T-helper 2 cell treated with Interferon-gamma antibody and Interleukin-4, amounts not matched to agents 100 ng/mL and 5 ng/mL, for 36 hours (primary cell): ENCODE measurements around the gene ZNF582. TPM values are rescaled to one million over a fixed set of nuclear protein-coding genes. Genes with fewer than 3 reads are reported as not detected.
"Not testable (repeated sequence)": the region's sequence is repeated elsewhere in the genome, so short reads cannot be mapped to it uniquely, and the experiment has no call there.

Experiments
- intact Hi-C: fragments of 100-400 bp; cut with micrococcal nuclease; formaldehyde crosslinking; loops from one replicate; pipeline ENCODE4 v1.15.1; 2023
- total RNA-seq: library from RNA; stranded (reverse); gene quantifications from 2 replicates; pipeline ENCODE4 v1.2.3, GENCODE V29; 2022

Gene ZNF582
- total RNA-seq, 1 donor from 2014 or later, result 1.7 TPM

GRCh38 chr19:56355517-56355916 is 37.8 kb downstream of the ZNF582 start:
- intact Hi-C loops, result no loop called here

GRCh38 chr19:56351208-56351607 is 42.1 kb downstream of the ZNF582 start:
- intact Hi-C loops, result no loop called here

GRCh38 chr19:56350416-56351045 is 42.8 kb downstream of the ZNF582 start:
- intact Hi-C loops, result no loop called here

- intact Hi-C loops, result no loop called here
Observed at GRCh38 chr19:56348289-56348877, 45.0 kb downstream of the ZNF582 start.

GRCh38 chr19:56347163-56347778 is 46.1 kb downstream of the ZNF582 start:
- intact Hi-C loops, result no loop called here

- intact Hi-C loops, result no loop called here
Observed at GRCh38 chr19:56341948-56342347, 51.4 kb downstream of the ZNF582 start.

GRCh38 chr19:56339031-56339430 is 54.3 kb downstream of the ZNF582 start:
- intact Hi-C loops, result not testable (repeated sequence)

- intact Hi-C loops, result not testable (repeated sequence)
Observed at GRCh38 chr19:56337077-56337476, 56.3 kb downstream of the ZNF582 start.

GRCh38 chr19:56335371-56335770 is 58.0 kb downstream of the ZNF582 start:
- intact Hi-C loops, result not testable (repeated sequence)

- intact Hi-C loops, result loop anchor here (1.0 to 5.0 kb wide), 3 partner anchors 80 to 266 kb away; no protein-coding TSS in a partner anchor
Observed at GRCh38 chr19:56333506-56333905, 59.8 kb downstream of the ZNF582 start.

Other genes with a start within 250 kb of the ZNF582 start
- not detected in 2 replicates for gene GALP, start 217.5 kb downstream of the ZNF582 start, total RNA-seq
- not detected in 2 replicates for gene ZSCAN5B, start 195.8 kb downstream of the ZNF582 start, total RNA-seq
- not detected in 2 replicates for gene ZSCAN5C, start 191.3 kb downstream of the ZNF582 start, total RNA-seq
- 2.8 and 3.7 TPM in 2 replicates for gene EDDM13, start 120.8 kb downstream of the ZNF582 start, total RNA-seq
- 10.0 and 10.1 TPM in 2 replicates for gene ZSCAN5A, start 78.7 kb downstream of the ZNF582 start, total RNA-seq
- gene ZNF583, start 10.8 kb upstream of the ZNF582 start, total RNA-seq, result 2.9 and 3.9 TPM in 2 replicates
- gene ZNF667, start 83.8 kb upstream of the ZNF582 start, total RNA-seq, result 0.05 TPM in 1 of 2 replicates, not detected in the other
- gene ZNF471, start 114.3 kb upstream of the ZNF582 start, total RNA-seq, result 0.07 and 0.09 TPM in 2 replicates
- gene ZFP28, start 145.4 kb upstream of the ZNF582 start, total RNA-seq, result 2.0 and 2.3 TPM in 2 replicates
- gene ZNF470, start 173.9 kb upstream of the ZNF582 start, total RNA-seq, result 2.0 and 2.5 TPM in 2 replicates
- gene ZNF71, start 201.8 kb upstream of the ZNF582 start, total RNA-seq, result 5.5 and 5.8 TPM in 2 replicates
- gene SMIM17, start 249.6 kb upstream of the ZNF582 start, total RNA-seq, result not detected in 2 replicates